Measurements from ENCODE around the gene EXOC6. TPM values are rescaled to one million over a fixed set of nuclear protein-coding genes. Genes with fewer than 3 reads are reported as not detected.

Gene EXOC6
- total RNA-seq, 1 experiment from 2014 or later, result 12.9 TPM

DNA sequence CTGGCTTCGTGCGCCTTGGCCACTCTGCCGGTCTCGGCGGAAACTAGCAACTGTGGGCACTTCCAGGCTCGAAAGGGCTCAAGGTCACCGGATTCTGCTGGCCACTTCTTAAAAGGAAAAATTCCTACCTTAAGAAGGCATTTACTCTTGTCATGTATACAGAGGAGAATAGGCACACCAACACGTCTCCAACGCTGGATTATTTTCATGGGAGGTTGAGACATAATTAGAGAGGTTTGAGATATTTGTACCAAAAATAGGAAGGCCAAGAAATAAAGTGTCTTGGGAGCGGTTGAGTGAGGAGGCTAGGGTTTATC is 220.9 kb downstream of the EXOC6 start:
- H3K27me3 ChIP-seq (ENCODE audit: insufficient read depth, low read length), result no peaks in the 10 kb centered on the region
- H3K27ac ChIP-seq (ENCODE audit: low read depth, low read length), result no peak overlapping the region
- no peaks in the 10 kb centered on the region for H3K9me2 ChIP-seq (ENCODE audit: insufficient read depth)
- no peak overlapping the region for H3K4me2 ChIP-seq (ENCODE audit: low read length)
- no peak overlapping the region for H2AFZ ChIP-seq (ENCODE audit: low read depth, low read length, poor library complexity, severe bottlenecking)
- BruUV-seq (replicated peaks), result no TSS peak
- TF ChIP-seq SRF (IDR thresholded peaks at IDR 0.05; ENCODE audit: low read depth) (no peak), CEBPB (IDR thresholded peaks at IDR 0.05; ENCODE audit: low read depth) (no peak), CBX3 (IDR thresholded peaks at IDR 0.05; ENCODE audit: low read depth) (no peak), FOSL1 (IDR thresholded peaks at IDR 0.05; ENCODE audit: low read depth) (no peak), SIN3A (IDR thresholded peaks at IDR 0.05; ENCODE audit: low read depth) (no peak), YY1 (IDR thresholded peaks at IDR 0.05; ENCODE audit: extremely low read depth, insufficient replicate concordance, low read depth, low read length) (no peak), ELF1 (IDR thresholded peaks at IDR 0.05; ENCODE audit: borderline replicate concordance, low read depth) (no peak), ZFX (IDR thresholded peaks at IDR 0.05) (no peak), EGR1 (IDR thresholded peaks at IDR 0.05; ENCODE audit: low read depth) (no peak), RAD21 (IDR thresholded peaks at IDR 0.05; ENCODE audit: low read depth) (no peak)
- TF ChIP-seq, protein P1, sequence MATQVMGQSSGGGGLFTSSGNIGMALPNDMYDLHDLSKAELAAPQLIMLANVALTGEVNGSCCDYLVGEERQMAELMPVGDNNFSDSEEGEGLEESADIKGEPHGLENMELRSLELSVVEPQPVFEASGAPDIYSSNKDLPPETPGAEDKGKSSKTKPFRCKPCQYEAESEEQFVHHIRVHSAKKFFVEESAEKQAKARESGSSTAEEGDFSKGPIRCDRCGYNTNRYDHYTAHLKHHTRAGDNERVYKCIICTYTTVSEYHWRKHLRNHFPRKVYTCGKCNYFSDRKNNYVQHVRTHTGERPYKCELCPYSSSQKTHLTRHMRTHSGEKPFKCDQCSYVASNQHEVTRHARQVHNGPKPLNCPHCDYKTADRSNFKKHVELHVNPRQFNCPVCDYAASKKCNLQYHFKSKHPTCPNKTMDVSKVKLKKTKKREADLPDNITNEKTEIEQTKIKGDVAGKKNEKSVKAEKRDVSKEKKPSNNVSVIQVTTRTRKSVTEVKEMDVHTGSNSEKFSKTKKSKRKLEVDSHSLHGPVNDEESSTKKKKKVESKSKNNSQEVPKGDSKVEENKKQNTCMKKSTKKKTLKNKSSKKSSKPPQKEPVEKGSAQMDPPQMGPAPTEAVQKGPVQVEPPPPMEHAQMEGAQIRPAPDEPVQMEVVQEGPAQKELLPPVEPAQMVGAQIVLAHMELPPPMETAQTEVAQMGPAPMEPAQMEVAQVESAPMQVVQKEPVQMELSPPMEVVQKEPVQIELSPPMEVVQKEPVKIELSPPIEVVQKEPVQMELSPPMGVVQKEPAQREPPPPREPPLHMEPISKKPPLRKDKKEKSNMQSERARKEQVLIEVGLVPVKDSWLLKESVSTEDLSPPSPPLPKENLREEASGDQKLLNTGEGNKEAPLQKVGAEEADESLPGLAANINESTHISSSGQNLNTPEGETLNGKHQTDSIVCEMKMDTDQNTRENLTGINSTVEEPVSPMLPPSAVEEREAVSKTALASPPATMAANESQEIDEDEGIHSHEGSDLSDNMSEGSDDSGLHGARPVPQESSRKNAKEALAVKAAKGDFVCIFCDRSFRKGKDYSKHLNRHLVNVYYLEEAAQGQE (IDR thresholded peaks at IDR 0.05; ENCODE audit: low read depth), result no peak
- TF ChIP-seq, protein P2, sequence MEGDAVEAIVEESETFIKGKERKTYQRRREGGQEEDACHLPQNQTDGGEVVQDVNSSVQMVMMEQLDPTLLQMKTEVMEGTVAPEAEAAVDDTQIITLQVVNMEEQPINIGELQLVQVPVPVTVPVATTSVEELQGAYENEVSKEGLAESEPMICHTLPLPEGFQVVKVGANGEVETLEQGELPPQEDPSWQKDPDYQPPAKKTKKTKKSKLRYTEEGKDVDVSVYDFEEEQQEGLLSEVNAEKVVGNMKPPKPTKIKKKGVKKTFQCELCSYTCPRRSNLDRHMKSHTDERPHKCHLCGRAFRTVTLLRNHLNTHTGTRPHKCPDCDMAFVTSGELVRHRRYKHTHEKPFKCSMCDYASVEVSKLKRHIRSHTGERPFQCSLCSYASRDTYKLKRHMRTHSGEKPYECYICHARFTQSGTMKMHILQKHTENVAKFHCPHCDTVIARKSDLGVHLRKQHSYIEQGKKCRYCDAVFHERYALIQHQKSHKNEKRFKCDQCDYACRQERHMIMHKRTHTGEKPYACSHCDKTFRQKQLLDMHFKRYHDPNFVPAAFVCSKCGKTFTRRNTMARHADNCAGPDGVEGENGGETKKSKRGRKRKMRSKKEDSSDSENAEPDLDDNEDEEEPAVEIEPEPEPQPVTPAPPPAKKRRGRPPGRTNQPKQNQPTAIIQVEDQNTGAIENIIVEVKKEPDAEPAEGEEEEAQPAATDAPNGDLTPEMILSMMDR (IDR thresholded peaks at IDR 0.05 in 2 of 3, conservative IDR thresholded peaks at IDR 0.05 in 1 of 3; ENCODE audit: borderline replicate concordance in 1 of 3, insufficient read depth in 1 of 3, low read depth in 2 of 3, low read length in 2 of 3), result no peak
- TF ChIP-seq, protein P3, sequence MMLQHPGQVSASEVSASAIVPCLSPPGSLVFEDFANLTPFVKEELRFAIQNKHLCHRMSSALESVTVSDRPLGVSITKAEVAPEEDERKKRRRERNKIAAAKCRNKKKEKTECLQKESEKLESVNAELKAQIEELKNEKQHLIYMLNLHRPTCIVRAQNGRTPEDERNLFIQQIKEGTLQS (IDR thresholded peaks at IDR 0.05), result no peak
- DNase-seq (ENCODE audit: low read depth, low spot score), result no peak
- POLR2A ChIA-PET, result no interaction called here
- H3K79me2 ChIP-seq (ENCODE audit: insufficient read depth, low read length), result no peaks in the 10 kb centered on the region
- no peaks in the 10 kb centered on the region for H3K36me3 ChIP-seq (ENCODE audit: control insufficient read depth in 1 of 2, insufficient read depth in 2 of 2, low read length in 2 of 2)
- H3K4me1 ChIP-seq (ENCODE audit: control insufficient read depth in 1 of 2, insufficient read depth in 2 of 2, low read length in 2 of 2), result peaks cover 4 to 10% of the 10 kb centered on the region in 2 experiments; a peak in 2 of 4 replicates
- no peaks in the 10 kb centered on the region for H3K9me3 ChIP-seq (ENCODE audit: control insufficient read depth in 1 of 2, insufficient read depth in 1 of 2, low read depth in 1 of 2, low read length in 2 of 2)
- intact Hi-C loops (cut with micrococcal nuclease), result no loop called here
- ATAC-seq, result no peak
- no peak overlapping the region for H3K4me3 ChIP-seq (replicated peaks in 1 of 2; ENCODE audit: low read depth in 1 of 2, low read length in 2 of 2)
- RAD21 ChIA-PET (ENCODE audit: low non-redundant PET in 1 of 2, low total read pairs in 2 of 2, uncharacterized antibody in 2 of 2, unreplicated experiment in 2 of 2), result no interaction called here
- H3K9ac ChIP-seq (ENCODE audit: low read length), result no peak overlapping the region
- CTCF ChIA-PET, result interaction anchor here (0.9 kb wide), 1 partner anchor 182 kb away, joined by 3 read pairs; no protein-coding TSS in a partner anchor
- H4K20me1 ChIP-seq (ENCODE audit: insufficient read depth), result no peaks in the 10 kb centered on the region
